Large intestine (tissue), 12 donors: Measurements from ENCODE around the gene SMIM10L2A. TPM values are rescaled to one million over a fixed set of nuclear protein-coding genes. Genes with fewer than 3 reads are reported as not detected.

ENCODE experiments used
- DNase-seq, 2 donors: peaks; one replicate each; pipeline versions ENCODE4 v3.0.0 to v3.0.0-alpha.2; 2013
- H3K27ac ChIP-seq: one replicate; pipeline ENCODE4 v1.5.1; 2013; ENCODE audit warnings: low read length
- H3K27me3 ChIP-seq: 2 replicates; pipeline ENCODE4 v1.6.1; 2013; ENCODE audit warnings: low read length; ENCODE audit not compliant: control insufficient read depth, insufficient read depth
- H3K36me3 ChIP-seq: 2 replicates; pipeline ENCODE4 v1.6.1; 2013; ENCODE audit warnings: low read length; ENCODE audit not compliant: control insufficient read depth, insufficient read depth
- H3K4me1 ChIP-seq: one replicate; pipeline ENCODE4 v1.6.1; 2013; ENCODE audit warnings: low read length; ENCODE audit not compliant: control insufficient read depth, insufficient read depth
- H3K4me3 ChIP-seq: one replicate; pipeline ENCODE4 v1.5.1; 2013; ENCODE audit warnings: low read length
- H3K9me3 ChIP-seq: one replicate; pipeline ENCODE4 v1.6.1; 2013; ENCODE audit warnings: mild to moderate bottlenecking, low read depth, low read length, moderate library complexity; ENCODE audit not compliant: control insufficient read depth
- WGBS: methylation state at CpG from one replicate; pipeline ENCODE4 v1.1.5; 2013; ENCODE audit warnings: low lambda C conversion rate; ENCODE audit not compliant: insufficient coverage; 5-methylcytosine and 5-hydroxymethylcytosine counted together
- long read RNA-seq, 11 donors: transcript quantifications; one replicate each; lab custom pipeline, GENCODE V29; 2026
- polyA plus RNA-seq: library from polyadenylated mRNA; unstranded; fragments of 120-200 nt; gene quantifications from one replicate; pipeline ENCODE4 v1.2.1, GENCODE V29; 2013

The SMIM10L2A gene
- 4.4 TPM for polyA plus RNA-seq
- long read RNA-seq, donor 1, result 0 reads
- long read RNA-seq, donor 2, full-length matches to known transcripts, result 2 of 2 reads
- long read RNA-seq, donor 2, partial matches to known transcripts, result 0 of 2 reads
- long read RNA-seq, donor 2, other reads (novel, unspliced or antisense), result 0 of 2 reads
- long read RNA-seq, donor 3, full-length matches to known transcripts, result 4 of 4 reads
- long read RNA-seq, donor 3, partial matches to known transcripts, result 0 of 4 reads
- long read RNA-seq, donor 3, other reads (novel, unspliced or antisense), result 0 of 4 reads
- long read RNA-seq, donor 4, result 0 reads
- long read RNA-seq, donor 5, full-length matches to known transcripts, result 1 of 1 reads
- long read RNA-seq, donor 5, partial matches to known transcripts, result 0 of 1 reads
- long read RNA-seq, donor 5, other reads (novel, unspliced or antisense), result 0 of 1 reads
- long read RNA-seq, donor 6, full-length matches to known transcripts, result 1 of 1 reads
- long read RNA-seq, donor 6, partial matches to known transcripts, result 0 of 1 reads
- long read RNA-seq, donor 6, other reads (novel, unspliced or antisense), result 0 of 1 reads
- long read RNA-seq, donor 7, result 0 reads
- long read RNA-seq, donor 8, full-length matches to known transcripts, result 2 of 2 reads
- long read RNA-seq, donor 8, partial matches to known transcripts, result 0 of 2 reads
- long read RNA-seq, donor 8, other reads (novel, unspliced or antisense), result 0 of 2 reads
- long read RNA-seq, donor 9, full-length matches to known transcripts, result 4 of 4 reads
- long read RNA-seq, donor 9, partial matches to known transcripts, result 0 of 4 reads
- long read RNA-seq, donor 9, other reads (novel, unspliced or antisense), result 0 of 4 reads
- long read RNA-seq, donor 10, full-length matches to known transcripts, result 3 of 3 reads
- long read RNA-seq, donor 10, partial matches to known transcripts, result 0 of 3 reads
- long read RNA-seq, donor 10, other reads (novel, unspliced or antisense), result 0 of 3 reads
- long read RNA-seq, donor 11, full-length matches to known transcripts, result 2 of 2 reads
- long read RNA-seq, donor 11, partial matches to known transcripts, result 0 of 2 reads
- long read RNA-seq, donor 11, other reads (novel, unspliced or antisense), result 0 of 2 reads

GRCh38 chrX:135421932-135422809 is at the start of gene SMIM10L2A:
Gene SMIM10L2A (plus strand): TSS chrX:135421944. CDS start chrX:135422132, 188 bp downstream.
- H3K27me3 ChIP-seq, result no peaks in the 10 kb centered on the region
- no CpG with 5 or more reads among the region's 100 CpGs for WGBS
- no peaks in the 10 kb centered on the region for H3K9me3 ChIP-seq
- peak in 1 of 2 donors; percentile 27 for DNase-seq
- no peak within 1 kb of the TSS for H3K27ac ChIP-seq
- no peaks in the 10 kb centered on the region for H3K36me3 ChIP-seq
- H3K4me3 ChIP-seq, result peak within 1 kb of the TSS; percentile 43
- no peaks in the 10 kb centered on the region for H3K4me1 ChIP-seq

DNA sequence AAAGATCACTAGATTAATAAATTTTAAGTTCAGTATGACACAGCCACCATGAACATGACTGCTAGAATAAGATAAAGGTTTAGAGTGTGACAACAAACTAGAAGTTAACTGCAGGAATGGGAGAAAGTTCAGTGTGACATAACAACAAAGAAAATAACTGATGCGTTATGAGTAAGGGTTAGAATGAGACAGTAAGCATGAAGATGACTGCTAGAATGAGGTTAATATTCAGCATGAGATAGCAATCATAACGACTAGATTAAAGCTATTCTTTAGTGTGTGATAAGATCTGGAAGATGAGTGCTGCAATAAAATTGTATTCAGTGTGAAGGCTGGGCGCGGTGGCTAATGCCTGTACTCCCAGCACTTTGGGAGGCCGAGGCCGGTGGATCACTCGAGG is 48.4 kb upstream of the SMIM10L2A start:
- no peaks in the 10 kb centered on the region for H3K36me3 ChIP-seq
- WGBS, result no CpG with 5 or more reads among the region's 7 CpGs
- no peak for DNase-seq
- H3K27me3 ChIP-seq, result no peaks in the 10 kb centered on the region
- peaks cover 3% of the 10 kb centered on the region for H3K9me3 ChIP-seq
- H3K4me1 ChIP-seq, result no peaks in the 10 kb centered on the region
- no peak overlapping the region for H3K27ac ChIP-seq
- H3K4me3 ChIP-seq, result no peak overlapping the region

GRCh38 chrX:135382260-135382659 is 39.5 kb upstream of the SMIM10L2A start:
- Histone ChIP-seq H3K27me3 (no peaks in the 10 kb centered on the region), H3K9me3 (no peaks in the 10 kb centered on the region), H3K36me3 (no peaks in the 10 kb centered on the region), H3K4me3 (no peak overlapping the region), H3K4me1 (no peaks in the 10 kb centered on the region), H3K27ac (no peak overlapping the region)
- WGBS, result no CpG with 5 or more reads among the region's 1 CpG
- no peak for DNase-seq

DNA sequence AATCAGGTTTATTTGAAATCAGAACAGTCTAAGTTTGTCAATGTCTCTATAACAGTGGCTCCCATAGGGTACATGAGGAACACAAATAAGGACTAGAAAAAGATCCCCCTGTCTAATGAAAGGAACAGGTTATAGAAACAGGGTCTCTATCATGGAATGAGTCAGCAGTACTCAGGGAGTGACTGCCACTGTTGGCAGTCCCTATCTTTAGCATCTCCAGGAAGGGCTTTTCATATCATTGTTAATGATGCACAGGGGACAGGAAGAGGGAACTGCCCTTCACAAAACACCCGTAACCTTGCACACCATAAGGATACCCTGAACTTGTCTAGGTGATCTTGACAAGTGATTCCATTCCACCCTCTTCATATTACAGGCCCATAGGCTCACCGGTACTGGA is 38.5 kb upstream of the SMIM10L2A start:
- Histone ChIP-seq H3K4me1 (no peaks in the 10 kb centered on the region), H3K4me3 (no peak overlapping the region), H3K36me3 (no peaks in the 10 kb centered on the region), H3K9me3 (no peaks in the 10 kb centered on the region), H3K27ac (no peak overlapping the region), H3K27me3 (no peaks in the 10 kb centered on the region)
- WGBS, result no CpG with 5 or more reads among the region's 2 CpGs
- DNase-seq, result no peak

GRCh38 chrX:135384161-135384836 is 37.4 kb upstream of the SMIM10L2A start:
- Histone ChIP-seq H3K9me3 (no peaks in the 10 kb centered on the region), H3K4me1 (no peaks in the 10 kb centered on the region), H3K36me3 (no peaks in the 10 kb centered on the region), H3K27ac (no peak overlapping the region), H3K27me3 (no peaks in the 10 kb centered on the region), H3K4me3 (no peak overlapping the region)
- no peak for DNase-seq
- WGBS, result 80% methylated on average over 1 of the region's 6 CpGs

DNA sequence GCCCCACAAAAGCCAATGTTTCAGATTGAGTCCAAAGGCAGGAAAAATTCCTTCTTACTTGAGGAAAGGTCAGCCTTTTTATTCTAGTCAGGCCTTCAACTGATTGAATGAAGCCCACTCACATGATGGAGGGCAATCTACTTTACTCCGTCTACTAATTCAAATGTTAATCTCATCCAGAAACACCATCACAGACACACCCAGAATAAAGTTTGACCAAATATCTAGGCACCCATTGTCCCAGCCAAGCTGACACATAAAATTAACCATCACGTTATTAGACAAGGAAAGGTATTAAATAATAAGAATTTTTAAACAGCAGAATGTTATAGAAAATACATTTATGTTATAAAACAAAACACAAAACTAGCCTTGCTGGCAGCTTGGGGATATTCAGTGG is 32.9 kb upstream of the SMIM10L2A start:
- no peaks in the 10 kb centered on the region for H3K9me3 ChIP-seq
- no peaks in the 10 kb centered on the region for H3K27me3 ChIP-seq
- no CpG with 5 or more reads among the region's 2 CpGs for WGBS
- no peak overlapping the region for H3K27ac ChIP-seq
- H3K36me3 ChIP-seq, result no peaks in the 10 kb centered on the region
- no peak for DNase-seq
- no peak overlapping the region for H3K4me3 ChIP-seq
- no peaks in the 10 kb centered on the region for H3K4me1 ChIP-seq

- Histone ChIP-seq H3K9me3 (no peaks in the 10 kb centered on the region), H3K27me3 (no peaks in the 10 kb centered on the region), H3K36me3 (no peaks in the 10 kb centered on the region), H3K27ac (no peak overlapping the region), H3K4me1 (no peaks in the 10 kb centered on the region), H3K4me3 (no peak overlapping the region)
- WGBS, result 83% methylated on average over 1 of the region's 1 CpG
- DNase-seq, result no peak
Measured at GRCh38 chrX:135389243-135389642, 32.5 kb upstream of the SMIM10L2A start.

- Histone ChIP-seq H3K4me1 (no peaks in the 10 kb centered on the region), H3K27me3 (no peaks in the 10 kb centered on the region), H3K27ac (no peak overlapping the region), H3K4me3 (no peak overlapping the region), H3K36me3 (no peaks in the 10 kb centered on the region), H3K9me3 (no peaks in the 10 kb centered on the region)
- WGBS, result no CpG with 5 or more reads among the region's 2 CpGs
- peak; percentile 79 to 80 for DNase-seq
Measured at GRCh38 chrX:135389717-135390116, 32.0 kb upstream of the SMIM10L2A start.

- no CpG with 5 or more reads among the region's 7 CpGs for WGBS
- Histone ChIP-seq H3K4me1 (no peaks in the 10 kb centered on the region), H3K4me3 (no peak overlapping the region), H3K36me3 (no peaks in the 10 kb centered on the region), H3K27me3 (no peaks in the 10 kb centered on the region), H3K9me3 (no peaks in the 10 kb centered on the region), H3K27ac (no peak overlapping the region)
- DNase-seq, result no peak
Measured at GRCh38 chrX:135391734-135392133, 30.0 kb upstream of the SMIM10L2A start.
